GM21515 (cell line): Measurements from ENCODE around the gene WDR54.
"Not testable (repeated sequence)": the region's sequence is repeated elsewhere in the genome, so short reads cannot be mapped to it uniquely, and the experiment has no call there.

Experiments used
- ATAC-seq: cut with Tn5 transposase; IDR thresholded peaks from one replicate; pipeline ENCODE4 v1.9.1; 2021; ENCODE audit not compliant: unreplicated experiment

The WDR54 gene

DNA sequence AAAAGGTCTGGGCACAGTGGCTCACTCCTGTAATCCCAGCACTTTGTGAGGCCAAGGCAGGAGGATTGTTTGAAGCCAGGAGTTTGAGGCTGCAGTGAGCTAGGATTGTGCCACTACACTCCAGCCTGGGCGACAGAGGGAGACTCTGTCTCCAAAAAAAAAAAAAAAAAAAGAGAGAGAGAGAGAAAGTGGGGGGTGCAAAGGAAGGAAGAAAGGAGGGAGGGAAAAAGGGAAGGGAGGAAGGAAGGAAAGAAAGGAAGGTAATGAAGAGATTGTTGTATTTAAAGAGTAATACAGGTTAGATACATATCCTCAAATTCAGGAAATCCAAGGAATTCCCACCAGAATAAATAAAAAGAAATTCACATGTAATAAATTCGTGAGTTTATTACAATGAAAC is 19.6 kb upstream of the WDR54 start:
- no peak for ATAC-seq

DNA sequence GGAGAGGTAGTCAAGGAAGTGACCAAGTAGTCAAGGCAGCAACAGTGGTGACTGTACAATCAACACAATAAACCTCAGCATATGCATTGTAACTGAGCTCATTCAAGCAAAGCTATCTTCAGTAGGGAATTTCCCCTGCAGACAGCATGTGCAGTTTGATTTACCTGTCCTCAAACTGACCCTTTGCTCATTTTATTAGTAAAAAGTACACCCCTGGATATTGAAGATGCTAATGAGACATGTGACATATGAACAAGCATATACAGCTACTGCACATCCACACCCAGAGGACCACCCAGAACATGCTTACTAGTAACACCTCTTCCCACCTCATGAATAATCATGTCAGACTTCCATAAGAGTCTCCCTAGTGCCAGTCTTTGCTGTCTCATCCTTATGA is 15.5 kb upstream of the WDR54 start:
- ATAC-seq = no peak

DNA sequence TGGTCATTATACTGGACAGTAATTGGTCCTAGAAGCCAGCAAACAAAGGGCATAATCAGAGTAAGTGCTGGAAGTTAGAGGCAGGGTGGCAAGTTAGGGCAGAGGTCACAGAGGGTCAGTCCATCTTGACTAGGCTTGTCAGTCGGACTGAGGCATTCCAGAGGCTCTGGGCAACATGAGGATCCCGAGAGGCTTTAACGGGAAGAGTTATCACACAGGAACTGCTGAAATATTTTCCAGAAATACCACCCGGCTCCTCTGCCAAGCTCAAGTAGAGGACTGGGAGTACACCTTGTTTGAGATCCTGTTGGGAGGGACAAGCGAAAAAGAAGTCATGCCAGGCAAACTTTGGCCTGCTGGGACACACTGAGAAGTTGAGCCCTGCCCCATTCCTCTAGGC is 13.8 kb upstream of the WDR54 start:
- ATAC-seq = no peak

DNA sequence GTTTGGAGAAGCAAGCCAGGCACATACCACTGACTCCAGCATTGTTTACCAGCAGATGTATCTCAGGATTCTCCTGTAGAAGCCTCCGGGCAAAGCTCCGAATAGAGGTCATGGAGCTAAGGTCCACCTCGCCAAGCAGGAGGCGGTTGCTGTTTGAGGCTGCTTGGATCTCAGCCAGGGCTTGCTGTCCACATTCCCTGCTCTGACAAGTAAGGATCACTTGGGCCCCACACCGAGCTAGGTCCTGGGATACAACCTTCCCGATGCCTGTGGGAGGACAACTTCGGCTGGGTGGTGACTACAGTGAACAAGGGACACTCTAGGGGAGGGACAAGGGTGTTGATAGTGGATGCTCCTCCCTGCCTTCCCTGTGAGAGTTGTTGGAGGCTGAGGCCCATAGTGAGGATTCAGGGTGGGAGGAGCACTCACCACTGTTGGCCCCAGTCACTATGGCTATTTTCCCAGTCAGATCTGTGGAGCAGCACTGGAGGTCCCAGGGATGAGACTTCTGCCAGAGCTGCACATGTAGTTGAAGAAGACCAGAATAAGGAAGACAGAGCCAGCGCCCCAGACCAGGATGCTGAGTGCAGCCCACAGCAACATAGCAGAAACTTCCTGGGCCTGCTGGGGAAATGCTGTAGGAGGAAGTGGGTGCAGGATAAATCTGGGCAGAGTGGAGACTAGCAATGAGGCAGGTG is 8.4 kb upstream of the WDR54 start:
- ATAC-seq = no peak

DNA sequence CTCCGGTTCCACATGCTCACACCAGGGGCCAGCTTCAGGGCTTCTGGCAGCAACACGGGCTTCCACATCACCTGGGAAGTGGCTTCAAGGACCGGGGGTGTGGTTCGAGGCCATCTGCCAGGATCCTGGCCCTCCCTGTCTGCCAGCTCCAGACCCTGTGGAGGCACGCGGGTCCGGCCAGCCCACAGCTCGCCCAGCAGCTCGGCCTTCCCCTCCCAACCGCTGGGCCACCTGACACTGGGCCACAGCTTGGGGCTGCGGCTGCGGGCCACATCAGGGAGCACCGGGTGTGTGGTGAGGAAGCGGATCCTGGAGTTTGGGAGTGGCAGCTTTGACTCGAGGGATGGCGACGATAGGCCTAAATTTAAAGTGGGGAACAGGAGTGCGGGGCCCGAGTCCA is 7.1 kb upstream of the WDR54 start:
- no peak for ATAC-seq

DNA sequence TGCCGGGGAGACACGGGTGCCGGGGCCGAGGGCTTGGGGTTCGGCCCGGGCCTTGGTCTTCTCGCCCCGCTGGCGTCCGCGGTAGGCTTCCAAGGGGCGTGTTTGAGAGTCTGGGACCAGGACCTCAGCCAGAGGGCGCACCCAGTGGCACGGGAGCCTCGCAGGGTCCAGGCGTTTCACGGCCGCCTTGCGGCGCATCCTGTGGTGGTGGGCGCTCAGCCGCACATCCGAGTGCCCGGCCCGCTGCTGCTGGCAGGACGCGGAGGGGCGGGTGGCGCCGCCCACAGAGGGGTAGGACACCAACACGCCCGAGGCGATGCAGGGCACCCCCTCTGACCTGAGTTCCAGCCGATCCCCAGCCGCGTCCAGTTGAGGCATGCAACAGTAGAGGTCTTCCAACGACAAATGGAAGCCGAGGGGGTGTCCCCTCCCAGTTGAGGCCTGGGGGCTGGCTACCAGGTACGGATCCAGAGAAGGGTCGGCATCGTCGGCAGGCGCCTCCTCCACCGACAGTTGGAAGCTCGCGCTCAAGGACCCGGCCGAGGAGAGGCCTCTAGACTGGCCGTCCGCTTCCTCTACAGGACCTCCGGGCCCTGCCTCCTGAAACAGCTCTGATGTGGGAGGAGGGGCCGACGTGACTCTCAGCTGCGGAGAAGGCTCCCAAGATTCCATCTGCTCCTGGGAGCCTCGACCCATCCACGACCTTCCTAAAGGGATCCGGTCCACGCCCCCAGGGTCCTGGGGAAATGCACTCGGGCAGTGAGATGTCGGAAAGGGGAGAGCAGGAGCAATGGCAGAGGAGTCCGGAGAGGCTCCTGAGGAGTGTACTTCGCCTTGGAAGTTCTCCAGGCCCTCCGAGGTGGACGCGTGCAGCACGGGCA is 6.4 kb upstream of the WDR54 start:
- no peak for ATAC-seq

DNA sequence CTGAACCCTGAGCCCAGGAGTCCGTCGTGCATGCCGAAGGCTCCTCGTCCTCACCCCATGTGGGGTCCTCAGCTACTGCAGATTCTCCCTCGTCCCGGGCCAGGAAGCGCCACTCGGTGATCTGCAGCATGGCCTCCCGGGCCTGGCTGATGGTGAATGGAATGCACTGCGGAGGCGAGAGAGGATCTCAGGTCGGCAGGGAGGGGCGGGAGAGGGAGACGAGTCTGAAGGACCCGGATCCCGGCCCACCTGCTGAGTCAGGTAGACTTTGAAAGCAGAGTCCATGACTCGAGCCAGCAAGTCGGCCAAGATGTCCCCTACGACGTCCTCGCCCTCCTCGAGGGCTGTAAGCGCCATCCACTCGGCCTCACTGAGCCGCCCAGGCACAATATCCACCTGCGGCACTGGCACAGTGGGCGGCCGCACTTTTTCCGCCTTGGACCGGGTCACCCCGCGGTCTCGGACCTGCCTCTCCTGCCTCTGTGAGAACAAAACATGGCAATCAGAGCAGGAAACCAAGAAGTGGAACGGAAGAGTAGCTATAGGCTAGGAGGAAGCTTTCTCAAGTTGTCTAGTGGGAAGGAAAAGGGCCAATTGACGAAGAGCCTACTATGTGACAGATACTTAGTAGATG is 5.7 kb upstream of the WDR54 start:
- no peak for ATAC-seq

DNA sequence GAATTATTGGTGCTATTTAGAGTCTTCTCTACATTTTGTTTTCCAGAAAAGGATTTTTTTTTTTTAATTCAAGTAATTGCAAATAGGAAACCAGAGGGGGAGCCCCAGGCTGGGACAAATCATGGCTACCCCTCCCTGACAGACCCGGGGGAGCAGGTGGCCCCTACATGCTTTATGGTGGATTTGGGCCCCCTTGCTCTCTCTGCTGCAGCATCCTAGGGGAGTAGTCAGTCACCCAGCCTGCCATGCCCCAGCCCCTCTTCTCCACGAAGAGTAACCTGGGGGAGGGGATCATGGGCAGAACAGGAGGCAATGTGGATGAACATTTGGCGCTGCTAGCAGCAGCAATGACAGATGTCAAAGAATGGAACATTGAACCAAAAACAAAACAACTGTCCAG is 4.8 kb upstream of the WDR54 start:
- ATAC-seq = no peak

DNA sequence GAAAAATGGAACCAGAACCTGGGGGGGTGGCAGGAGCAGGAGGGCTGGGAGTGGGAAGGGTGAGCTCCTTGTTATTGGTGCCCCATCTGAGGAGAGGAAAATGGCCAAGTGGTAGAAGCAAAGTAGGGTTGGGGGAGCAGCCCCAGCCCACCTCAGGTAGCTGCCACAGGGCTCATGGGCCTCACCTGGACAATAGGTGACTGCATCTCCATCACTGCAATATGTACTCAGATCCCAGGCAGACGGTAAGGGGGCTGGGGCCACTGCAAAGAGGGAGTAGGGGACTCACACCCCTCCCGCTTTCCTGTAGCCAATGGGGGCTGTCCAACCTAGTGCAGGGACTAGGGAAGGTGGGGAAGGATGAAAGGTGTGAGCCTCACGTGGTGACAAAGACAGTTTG is 4.3 kb upstream of the WDR54 start:
- no peak for ATAC-seq

DNA sequence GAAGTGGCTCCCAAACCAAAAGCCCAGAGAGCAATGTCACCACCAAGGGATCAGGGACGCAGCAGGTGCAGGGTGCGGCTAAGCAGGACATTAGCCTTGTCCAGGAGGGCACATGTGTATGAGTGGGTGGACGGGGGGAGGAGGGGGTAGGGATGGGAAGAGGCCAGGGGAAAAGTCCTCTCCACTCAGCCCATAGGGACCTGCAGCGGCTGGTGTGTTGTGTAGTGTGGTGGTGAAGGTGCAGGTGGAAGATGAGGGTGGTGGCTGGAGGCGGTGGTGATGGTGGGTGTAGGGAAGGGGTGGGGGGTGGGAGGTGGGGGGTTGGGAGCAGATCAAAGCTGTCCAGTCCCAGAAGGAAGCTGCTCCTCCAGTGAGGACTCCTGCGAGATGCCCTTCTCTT is 3.8 kb upstream of the WDR54 start:
- ATAC-seq = no peak

DNA sequence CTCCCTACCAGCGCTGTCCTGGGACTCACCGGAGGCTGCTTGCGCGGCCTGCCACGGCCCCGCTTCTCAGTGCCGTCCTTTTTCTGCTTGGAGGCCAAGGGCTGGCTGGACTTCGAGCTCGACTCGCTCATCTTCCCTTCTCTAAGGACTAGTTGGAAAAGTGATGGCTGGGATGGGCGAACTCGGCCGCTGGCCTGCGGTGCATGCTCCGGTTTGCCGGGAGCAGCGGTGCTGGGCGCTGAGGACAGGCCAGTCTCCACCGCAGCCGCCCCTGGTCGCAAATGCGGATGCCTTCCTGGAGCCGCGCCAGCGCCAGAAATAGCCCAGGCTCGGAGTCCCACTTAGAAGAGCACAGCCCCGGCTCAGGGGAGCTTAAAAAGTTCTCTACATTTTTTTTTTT is 3.2 kb upstream of the WDR54 start:
- ATAC-seq = no peak

DNA sequence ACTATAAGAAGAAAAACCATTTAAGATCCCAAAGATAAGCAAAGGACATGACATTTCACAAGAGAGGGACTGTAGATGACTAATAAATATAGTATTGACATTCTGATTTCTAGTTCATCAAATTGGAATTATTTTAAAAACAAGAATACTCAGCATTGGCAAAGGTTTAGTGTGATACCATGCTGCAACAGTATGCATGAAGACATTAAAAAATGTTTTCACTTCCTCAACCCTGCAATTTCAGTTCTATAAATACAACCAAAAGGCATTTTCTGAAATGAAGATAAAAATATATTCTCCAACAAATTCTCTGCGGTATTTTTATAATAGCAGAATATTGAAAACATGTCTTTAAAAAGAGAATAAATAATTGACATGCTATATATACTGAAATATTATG is 2.2 kb upstream of the WDR54 start:
- no peak for ATAC-seq

DNA sequence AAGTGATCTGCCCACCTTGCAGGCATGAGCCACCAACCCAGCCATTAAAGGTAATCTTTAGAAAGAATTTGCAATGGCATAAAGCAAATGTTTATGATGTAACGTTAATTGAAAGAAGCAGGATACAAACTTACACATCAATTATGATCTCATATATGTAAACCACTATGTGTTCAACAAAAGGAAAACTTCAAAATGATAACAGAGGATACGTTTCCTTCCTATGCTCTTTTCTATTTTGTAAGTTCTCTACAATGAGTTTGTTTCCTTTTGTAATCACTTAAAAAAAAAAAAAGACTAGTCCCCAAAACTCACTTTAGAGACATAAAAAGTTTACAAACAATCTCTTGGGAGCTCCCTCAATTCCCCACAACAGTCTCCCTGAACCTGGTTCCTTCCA is 1.5 kb upstream of the WDR54 start:
- no peak for ATAC-seq

DNA sequence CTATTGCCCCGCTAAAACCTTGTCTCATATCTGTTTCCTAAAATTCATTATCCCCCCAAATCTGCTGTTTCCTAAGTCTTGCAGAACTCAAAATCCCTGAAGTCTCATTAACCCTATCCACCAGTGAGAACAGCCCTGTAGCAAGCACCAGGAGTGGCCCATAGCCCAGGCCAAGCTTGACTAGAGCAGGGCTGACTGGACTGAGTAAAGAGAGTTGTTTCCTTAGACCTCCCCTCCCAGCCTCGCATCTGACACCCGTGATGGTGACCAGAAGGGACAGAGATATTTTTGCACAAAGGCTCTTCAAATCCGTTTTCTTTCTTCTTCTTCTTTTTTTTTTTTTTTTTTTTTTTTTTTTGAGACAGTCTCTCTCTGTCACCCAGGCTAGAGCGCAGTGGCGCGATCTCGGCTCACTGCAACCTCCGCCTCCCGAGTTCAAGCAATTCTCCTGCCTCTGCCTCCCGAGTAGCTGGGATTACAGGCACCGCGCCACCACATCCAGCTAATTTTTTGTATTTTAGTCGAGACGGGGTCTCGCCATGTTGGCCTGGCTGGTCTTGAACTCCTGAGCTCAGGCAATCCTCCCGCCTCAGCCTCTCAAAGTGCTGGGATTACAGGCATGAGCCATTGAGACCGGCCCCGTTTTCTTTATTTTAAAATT is 957 bp upstream of the WDR54 start:
- not testable (repeated sequence) for ATAC-seq

DNA sequence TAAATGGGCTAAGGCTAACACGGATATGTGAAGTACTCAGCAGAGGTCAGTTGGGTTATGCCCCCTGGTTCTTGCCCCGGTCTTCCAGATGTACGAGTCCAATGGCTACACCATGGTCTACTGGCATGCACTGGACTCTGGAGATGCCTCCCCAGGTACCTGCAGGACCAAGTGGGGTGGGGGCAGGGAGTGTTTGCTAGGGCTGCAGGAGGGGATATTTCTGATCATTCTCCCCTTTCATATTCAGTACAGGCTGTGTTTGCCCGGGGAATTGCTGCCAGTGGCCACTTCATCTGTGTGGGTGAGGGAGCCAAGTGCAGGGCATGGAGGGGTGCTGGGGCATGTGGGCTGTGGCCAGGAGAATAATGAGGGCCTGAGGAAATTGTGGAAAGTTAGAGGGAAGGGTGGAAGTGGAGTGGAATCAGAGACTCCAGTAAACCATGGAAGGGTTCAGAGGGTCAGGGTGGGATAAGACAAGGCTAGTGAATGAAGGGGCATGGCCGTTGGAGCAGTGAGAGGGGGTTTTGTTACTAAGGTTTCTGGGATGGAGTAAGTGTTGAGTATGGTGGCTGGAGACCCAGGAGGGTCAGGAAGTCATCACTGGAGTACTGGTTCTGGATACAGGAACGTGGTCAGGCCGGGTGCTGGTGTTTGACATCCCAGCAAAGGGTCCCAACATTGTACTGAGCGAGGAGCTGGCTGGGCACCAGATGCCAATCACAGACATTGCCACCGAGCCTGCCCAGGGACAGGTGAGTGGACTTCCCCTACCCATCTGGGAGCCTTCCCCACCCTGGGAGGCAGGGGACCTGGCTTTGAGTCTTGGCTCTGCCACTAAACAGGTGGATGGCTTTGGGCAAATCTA is 1.9 kb downstream of the WDR54 start:
- no peak for ATAC-seq

DNA sequence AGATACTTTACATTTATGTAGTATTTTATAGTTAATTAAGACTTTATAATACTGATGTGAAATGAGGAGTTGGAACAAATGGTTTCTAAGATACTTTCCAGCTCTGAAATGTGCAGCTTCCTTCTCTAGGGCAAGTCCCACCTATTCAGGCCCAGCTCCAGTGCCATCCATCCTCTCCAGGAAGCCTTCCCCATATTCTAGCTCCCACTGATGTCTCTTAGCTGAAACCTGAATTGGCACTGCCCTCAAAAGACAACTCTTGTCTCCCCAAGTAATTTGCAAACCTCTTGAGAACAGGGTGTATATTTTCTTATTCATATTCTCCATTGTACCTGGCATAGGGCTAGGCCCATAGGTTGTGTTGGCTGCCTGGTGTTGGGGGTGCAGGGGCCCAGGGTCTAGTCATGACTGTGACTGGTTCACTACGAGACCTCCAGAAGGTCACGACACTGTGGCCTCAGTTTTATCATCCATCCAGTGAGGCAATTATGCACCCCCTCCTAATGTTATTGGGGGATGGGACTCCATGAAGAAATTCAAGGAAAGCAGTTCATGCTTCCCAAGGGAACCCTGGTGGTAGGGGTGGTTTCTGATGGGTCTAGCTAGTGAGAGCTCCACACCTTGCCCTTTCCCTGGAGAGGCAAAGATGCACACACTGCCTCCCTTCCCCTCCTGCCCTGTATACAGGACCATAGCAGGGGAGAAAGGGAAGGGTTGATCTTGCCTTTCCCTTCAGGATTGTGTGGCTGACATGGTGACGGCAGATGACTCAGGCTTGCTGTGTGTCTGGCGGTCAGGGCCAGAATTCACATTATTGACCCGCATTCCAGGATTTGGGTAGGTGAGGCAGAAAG is 2.8 kb downstream of the WDR54 start:
- no peak for ATAC-seq

DNA sequence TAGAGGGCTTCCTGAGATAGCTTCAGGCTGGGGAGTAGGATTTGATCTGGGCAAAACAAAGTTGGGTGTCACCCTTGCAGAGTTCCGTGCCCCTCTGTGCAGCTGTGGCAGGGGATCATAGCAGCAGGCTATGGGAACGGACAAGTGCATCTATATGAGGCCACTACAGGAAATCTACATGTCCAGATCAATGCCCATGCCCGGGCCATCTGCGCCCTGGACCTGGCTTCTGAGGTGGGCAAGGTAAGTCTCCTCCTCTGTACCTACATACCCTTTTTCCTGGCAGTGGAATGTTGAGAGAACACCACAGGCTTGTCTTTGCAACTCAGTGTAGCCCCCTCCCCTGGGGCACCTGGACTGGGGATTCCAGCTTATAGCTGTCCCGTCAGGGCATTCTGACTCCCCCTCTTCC is 3.5 kb downstream of the WDR54 start:
- no peak for ATAC-seq

DNA sequence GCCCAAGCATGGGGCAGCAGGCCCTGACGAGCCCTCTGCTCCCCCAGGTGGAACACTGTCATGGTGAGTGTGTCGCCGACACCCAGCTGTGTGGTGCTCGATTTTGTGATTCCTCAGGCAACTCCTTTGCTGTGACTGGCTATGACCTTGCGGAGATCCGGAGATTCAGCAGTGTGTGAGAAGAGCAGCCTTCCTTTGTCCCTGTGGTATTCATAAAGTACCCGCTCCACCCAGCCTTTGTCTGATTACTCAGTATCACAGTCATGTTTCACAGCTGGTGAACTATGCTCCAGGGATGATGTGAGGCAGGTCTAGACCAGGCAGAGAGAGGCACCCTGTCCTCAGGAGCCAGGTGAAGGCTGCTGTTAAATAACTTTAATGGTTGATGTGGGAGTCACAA is 4.0 kb downstream of the WDR54 start:
- ATAC-seq = no peak

DNA sequence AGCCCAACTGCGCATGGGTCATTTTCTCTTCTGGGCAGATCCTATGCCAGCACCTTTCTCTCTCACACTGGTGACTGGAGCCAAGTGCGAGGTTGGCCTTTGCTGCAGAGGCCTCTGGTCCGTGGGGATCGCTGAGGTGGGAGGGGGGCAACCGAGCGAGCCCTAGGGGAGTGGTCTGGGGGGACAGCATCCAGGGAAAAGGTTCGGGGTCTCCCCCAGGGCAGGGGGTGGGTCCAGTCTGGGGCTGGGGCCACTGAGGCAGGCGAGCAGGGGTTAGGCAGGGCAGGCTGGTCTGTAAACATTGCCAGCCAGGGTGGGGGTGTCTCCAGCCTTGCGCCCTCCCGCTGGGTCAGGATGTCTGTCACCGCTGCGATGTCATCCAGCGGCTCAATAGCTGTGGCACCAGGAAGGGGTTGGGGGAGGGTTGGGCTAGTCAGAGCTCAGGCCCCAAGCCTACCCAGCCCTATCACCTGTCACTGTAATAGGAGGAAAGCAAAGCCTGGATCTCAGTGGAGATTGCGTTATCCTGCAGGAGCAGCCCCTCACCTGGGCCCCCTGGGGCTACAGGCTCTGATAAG is 4.7 kb downstream of the WDR54 start:
- no peak for ATAC-seq
